Chondrocyte (in vitro differentiated cells): ENCODE data around the gene LUZP2. TPM values are rescaled to one million over a fixed set of nuclear protein-coding genes. Genes with fewer than 3 reads are reported as not detected.

ENCODE experiments used
- DNase-seq: peaks from one replicate; pipeline ENCODE4 v3.0.0; 2021; ENCODE audit warnings: mixed read lengths, low spot score
- H3K27ac Mint-ChIP-seq: one replicate; pipeline ENCODE4 v1.8.0; 2021; ENCODE audit warnings: mild to moderate bottlenecking, moderate library complexity, mixed read lengths; ENCODE audit not compliant: unreplicated experiment
- H3K27me3 Mint-ChIP-seq: 2 replicates; pipeline ENCODE4 v1.8.0; 2021; ENCODE audit warnings: low read depth, mixed read lengths
- H3K36me3 Mint-ChIP-seq: 2 replicates; pipeline ENCODE4 v1.8.0; 2021; ENCODE audit warnings: low read depth, mixed read lengths
- H3K4me1 Mint-ChIP-seq: 2 replicates; pipeline ENCODE4 v1.8.0; 2021; ENCODE audit warnings: low read depth, mild to moderate bottlenecking, mixed read lengths
- H3K4me3 Mint-ChIP-seq: one replicate; pipeline ENCODE4 v1.8.0; 2021; ENCODE audit warnings: mild to moderate bottlenecking, moderate library complexity, mixed read lengths; ENCODE audit not compliant: unreplicated experiment
- H3K9me3 Mint-ChIP-seq: 2 replicates; pipeline ENCODE4 v1.8.0; 2021; ENCODE audit warnings: low read depth, mixed read lengths
- total RNA-seq: library from RNA; stranded (reverse); gene quantifications from 3 replicates; pipeline ENCODE4 v1.2.1, GENCODE V29; 2021
- TF ChIP-seq, protein P1 (sequence below): fragments of 200-600 bp; sonication (generic); IDR thresholded peaks from 2 replicates; pipeline ENCODE4 v1.5.0; 2021; ENCODE audit warnings: antibody characterized with exemption, mild to moderate bottlenecking, moderate library complexity

LUZP2 gene
- total RNA-seq, 1 donor from 2014 or later = 13.9 TPM

DNA sequence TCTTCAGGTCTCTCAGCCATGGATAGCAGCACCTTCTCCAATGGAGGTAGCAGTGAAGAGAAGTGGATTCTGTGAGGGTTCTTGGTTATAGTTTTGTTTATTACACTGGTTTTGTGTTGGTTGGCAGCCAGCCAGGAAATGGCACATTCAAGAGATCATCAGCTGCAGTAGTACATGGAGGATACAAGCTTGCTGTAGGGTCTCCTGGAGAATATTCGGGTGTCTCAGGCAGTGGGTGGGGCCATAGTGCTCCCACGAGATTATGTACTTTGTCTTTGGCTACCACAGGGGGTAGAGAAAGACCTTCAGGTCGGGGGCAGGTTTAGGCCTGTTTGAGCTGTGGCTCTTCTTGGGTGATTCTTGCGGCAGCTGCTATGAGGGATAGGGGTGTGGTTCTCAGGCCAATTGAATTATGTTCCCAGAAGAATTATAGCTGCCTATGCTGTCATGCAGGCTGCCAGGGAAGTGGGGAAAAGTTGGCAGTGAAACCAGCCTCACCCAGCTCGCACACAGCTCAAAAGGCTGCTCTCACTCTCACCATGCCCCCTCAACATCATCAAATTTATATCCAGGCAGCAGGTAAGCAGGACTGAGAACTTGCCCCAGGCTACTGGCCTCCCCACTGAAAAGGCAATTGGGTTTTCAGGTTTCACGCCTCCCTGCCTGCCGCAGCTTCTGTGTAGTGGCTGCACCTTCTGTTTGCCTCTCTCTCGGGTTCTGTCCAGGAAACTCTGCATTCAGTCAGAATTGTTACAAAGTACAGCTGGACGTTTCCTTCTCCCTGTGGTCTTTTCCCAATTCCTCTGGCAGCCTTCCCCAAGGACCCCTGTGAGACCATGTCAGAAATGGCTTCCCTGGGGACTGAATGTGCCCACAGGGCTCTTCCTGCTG, 435.5 kb downstream of the LUZP2 start:
- Mint-ChIP-seq H3K27me3 (no peaks in the 10 kb centered on the region), H3K27ac (no peak overlapping the region)
- TF ChIP-seq, protein P1, sequence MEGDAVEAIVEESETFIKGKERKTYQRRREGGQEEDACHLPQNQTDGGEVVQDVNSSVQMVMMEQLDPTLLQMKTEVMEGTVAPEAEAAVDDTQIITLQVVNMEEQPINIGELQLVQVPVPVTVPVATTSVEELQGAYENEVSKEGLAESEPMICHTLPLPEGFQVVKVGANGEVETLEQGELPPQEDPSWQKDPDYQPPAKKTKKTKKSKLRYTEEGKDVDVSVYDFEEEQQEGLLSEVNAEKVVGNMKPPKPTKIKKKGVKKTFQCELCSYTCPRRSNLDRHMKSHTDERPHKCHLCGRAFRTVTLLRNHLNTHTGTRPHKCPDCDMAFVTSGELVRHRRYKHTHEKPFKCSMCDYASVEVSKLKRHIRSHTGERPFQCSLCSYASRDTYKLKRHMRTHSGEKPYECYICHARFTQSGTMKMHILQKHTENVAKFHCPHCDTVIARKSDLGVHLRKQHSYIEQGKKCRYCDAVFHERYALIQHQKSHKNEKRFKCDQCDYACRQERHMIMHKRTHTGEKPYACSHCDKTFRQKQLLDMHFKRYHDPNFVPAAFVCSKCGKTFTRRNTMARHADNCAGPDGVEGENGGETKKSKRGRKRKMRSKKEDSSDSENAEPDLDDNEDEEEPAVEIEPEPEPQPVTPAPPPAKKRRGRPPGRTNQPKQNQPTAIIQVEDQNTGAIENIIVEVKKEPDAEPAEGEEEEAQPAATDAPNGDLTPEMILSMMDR = no peak

DNA sequence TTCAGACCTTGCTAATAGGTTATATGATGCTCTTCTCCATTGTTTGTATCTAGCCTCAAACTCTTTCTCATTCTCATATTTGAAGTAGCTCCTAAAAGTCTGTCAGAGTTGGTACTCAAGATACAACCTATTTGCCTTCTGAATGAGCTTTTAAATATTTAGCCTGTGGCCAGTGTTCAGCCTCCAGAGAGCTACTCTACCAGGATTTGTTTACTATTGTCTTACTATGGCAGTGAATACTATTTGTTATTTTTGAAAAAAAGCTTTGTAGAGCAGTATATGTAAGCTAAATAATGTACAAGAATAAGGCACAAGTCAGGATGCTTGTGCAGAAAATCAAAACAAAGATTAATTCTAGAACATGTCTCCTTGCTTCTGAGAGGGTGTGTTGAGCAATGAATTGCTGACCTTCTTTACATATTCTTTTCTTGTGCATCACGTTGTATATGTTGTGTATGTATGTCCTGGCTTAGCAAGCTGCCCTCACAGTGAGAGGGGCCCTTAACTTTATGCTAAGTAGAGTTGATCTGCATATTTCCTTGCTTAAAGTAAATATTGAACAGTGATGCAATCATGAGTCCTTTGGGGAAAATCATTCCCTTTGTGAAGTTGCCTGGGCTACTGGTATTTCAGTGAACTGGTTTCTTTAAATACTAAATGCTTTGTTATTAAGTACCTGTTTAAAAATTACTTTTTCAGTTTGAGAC, 438.0 kb downstream of the LUZP2 start:
- H3K4me3 Mint-ChIP-seq = no peak overlapping the region
- H3K4me1 Mint-ChIP-seq = peaks cover 6% of the 10 kb centered on the region
- H3K9me3 Mint-ChIP-seq = peaks cover 21% of the 10 kb centered on the region
- H3K27me3 Mint-ChIP-seq = no peaks in the 10 kb centered on the region
- H3K36me3 Mint-ChIP-seq = no peaks in the 10 kb centered on the region
- TF ChIP-seq, protein P1 = no peak
- no peak overlapping the region for H3K27ac Mint-ChIP-seq
- no peak for DNase-seq

More for the DNA sequence above, 435.5 kb downstream of the LUZP2 start:
- no peak for DNase-seq
- Mint-ChIP-seq H3K4me3 (no peak overlapping the region), H3K4me1 (peaks cover 6% of the 10 kb centered on the region), H3K36me3 (no peaks in the 10 kb centered on the region), H3K9me3 (peaks cover 34% of the 10 kb centered on the region)

DNA sequence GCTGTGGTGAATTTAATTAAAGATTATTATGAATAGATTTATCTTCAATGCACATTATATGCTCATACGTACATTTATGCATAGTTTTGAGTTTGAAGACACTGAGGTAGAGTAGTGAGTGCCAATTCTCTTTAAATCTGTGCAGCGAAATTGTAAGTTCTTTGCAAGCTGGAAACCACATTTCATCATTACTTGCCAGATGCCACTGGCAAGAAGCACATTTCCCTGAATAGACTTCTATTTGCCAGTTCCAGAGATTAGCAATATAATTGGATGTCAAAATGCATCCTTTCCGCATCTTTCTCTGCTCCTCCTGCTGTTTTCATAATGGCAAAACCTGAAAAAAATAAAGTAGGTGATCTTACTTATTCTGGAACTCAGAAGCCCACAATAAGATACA, 448.0 kb downstream of the LUZP2 start:
- Mint-ChIP-seq H3K4me3 (no peak overlapping the region), H3K27ac (no peak overlapping the region)
- no peak for DNase-seq

DNA sequence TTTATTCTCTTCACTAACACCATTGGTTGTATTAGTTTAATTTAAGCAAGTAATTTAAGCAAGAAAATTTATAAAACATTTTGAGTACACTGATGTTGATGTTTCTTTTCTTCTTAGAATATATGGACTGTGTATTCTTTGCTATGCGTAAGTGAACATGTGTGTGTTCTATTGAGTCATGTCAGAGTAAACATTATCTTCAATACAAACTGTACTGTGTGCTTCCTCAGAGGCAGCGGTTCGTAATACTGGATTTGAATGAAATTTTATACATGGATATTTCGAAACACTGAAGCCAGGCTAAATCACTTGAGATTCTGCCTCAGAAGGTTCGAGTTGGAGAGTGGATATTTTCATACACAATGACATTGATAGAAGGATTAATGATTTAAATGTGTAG, 452.6 kb downstream of the LUZP2 start:
- Mint-ChIP-seq H3K4me1 (no peaks in the 10 kb centered on the region), H3K4me3 (no peak overlapping the region), H3K27me3 (peaks cover 3% of the 10 kb centered on the region), H3K9me3 (no peaks in the 10 kb centered on the region), H3K36me3 (no peaks in the 10 kb centered on the region), H3K27ac (no peak overlapping the region)
- no peak for DNase-seq
- TF ChIP-seq, protein P1 = no peak

More for the DNA sequence above, 448.0 kb downstream of the LUZP2 start:
- Mint-ChIP-seq H3K27me3 (peaks cover 1% of the 10 kb centered on the region), H3K36me3 (no peaks in the 10 kb centered on the region), H3K9me3 (no peaks in the 10 kb centered on the region), H3K4me1 (no peaks in the 10 kb centered on the region)
- TF ChIP-seq, protein P1 = no peak

DNA sequence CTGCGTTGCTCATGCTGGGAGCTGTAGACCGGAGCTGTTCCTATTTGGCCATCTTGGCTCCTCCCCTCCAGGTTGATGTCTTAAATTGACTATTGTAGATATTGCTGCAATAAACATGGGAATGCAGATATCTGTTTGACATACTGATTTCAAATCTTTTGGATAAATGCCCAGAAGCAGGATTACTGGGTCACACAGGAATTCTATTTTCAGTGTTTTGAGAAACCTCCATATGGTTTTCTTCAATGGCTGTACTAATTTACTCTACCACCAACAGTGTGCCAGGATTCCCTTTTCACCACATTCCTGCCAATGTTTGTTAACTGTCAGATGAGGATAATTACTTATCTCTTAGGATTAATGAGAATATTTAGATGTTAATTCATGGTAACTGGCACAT, 467.0 kb downstream of the LUZP2 start:
- Mint-ChIP-seq H3K9me3 (peaks cover 9% of the 10 kb centered on the region), H3K36me3 (no peaks in the 10 kb centered on the region), H3K27me3 (no peaks in the 10 kb centered on the region), H3K4me3 (no peak overlapping the region), H3K27ac (no peak overlapping the region), H3K4me1 (peaks cover 12% of the 10 kb centered on the region)
- no peak for DNase-seq
- TF ChIP-seq, protein P1 = no peak
